GM23248 (cell line): ENCODE data around the gene EFHC1. TPM values are rescaled to one million over a fixed set of nuclear protein-coding genes. Genes with fewer than 3 reads are reported as not detected.

Source experiments
- DNase-seq: peaks from one replicate; pipeline ENCODE4 v3.0.0-alpha.2; 2015
- H2AFZ ChIP-seq: fragments of 200-600 bp; sonication (generic); 2 replicates; pipeline ENCODE4 v1.6.1; 2016; ENCODE audit warnings: antibody characterized with exemption
- H3F3A ChIP-seq: fragments of 200-600 bp; sonication (generic); 2 replicates; pipeline ENCODE4 v1.6.1; 2016; ENCODE audit warnings: mild to moderate bottlenecking, antibody characterized with exemption, mixed run types; ENCODE audit not compliant: insufficient read depth
- H3K27ac ChIP-seq: fragments of 200-600 bp; sonication (generic); 2 replicates; pipeline ENCODE4 v1.5.1; 2016; ENCODE audit warnings: mild to moderate bottlenecking
- H3K27me3 ChIP-seq: fragments of 200-600 bp; sonication (generic); replicated peaks from 2 replicates; pipeline ENCODE4 v1.6.1; 2016; ENCODE audit warnings: mild to moderate bottlenecking; ENCODE audit not compliant: insufficient read depth
- H3K36me3 ChIP-seq: fragments of 200-600 bp; sonication (generic); 2 replicates; pipeline ENCODE4 v1.6.1; 2016; ENCODE audit warnings: low read depth, mild to moderate bottlenecking
- H3K4me1 ChIP-seq: fragments of 200-600 bp; sonication (generic); 2 replicates; pipeline ENCODE4 v1.6.1; 2016; ENCODE audit warnings: mild to moderate bottlenecking; ENCODE audit not compliant: insufficient read depth
- H3K4me2 ChIP-seq: fragments of 200-600 bp; sonication (generic); one replicate; pipeline ENCODE4 v1.6.1; 2016; ENCODE audit warnings: mild to moderate bottlenecking; ENCODE audit not compliant: unreplicated experiment
- H3K4me3 ChIP-seq: fragments of 200-600 bp; sonication (generic); 2 replicates; pipeline ENCODE4 v1.5.1; 2016; ENCODE audit warnings: mild to moderate bottlenecking
- H3K79me2 ChIP-seq: fragments of 200-600 bp; sonication (generic); 2 replicates; pipeline ENCODE4 v1.6.1; 2016; ENCODE audit warnings: mild to moderate bottlenecking; ENCODE audit not compliant: insufficient read depth
- H3K9ac ChIP-seq: fragments of 200-600 bp; sonication (generic); 2 replicates; pipeline ENCODE4 v1.6.1; 2016; ENCODE audit warnings: mild to moderate bottlenecking
- H3K9me2 ChIP-seq: fragments of 200-600 bp; sonication (generic); 2 replicates; pipeline ENCODE4 v1.6.1; 2016; ENCODE audit warnings: mixed run types, mild to moderate bottlenecking, moderate library complexity; ENCODE audit not compliant: insufficient read depth
- H3K9me3 ChIP-seq: fragments of 200-600 bp; sonication (generic); one replicate; pipeline ENCODE4 v1.6.1; 2017; ENCODE audit warnings: low read depth
- H4K20me1 ChIP-seq: fragments of 200-600 bp; sonication (generic); 2 replicates; pipeline ENCODE4 v1.6.0; 2016; ENCODE audit not compliant: insufficient read depth
- EZH2 ChIP-seq: fragments of 200-600 bp; sonication (generic); IDR thresholded peaks from 2 replicates; pipeline ENCODE4 v1.6.1; 2018; ENCODE audit warnings: antibody characterized with exemption, mild to moderate bottlenecking; ENCODE audit not compliant: insufficient read depth, poor library complexity, severe bottlenecking
- EZH2phosphoT487 ChIP-seq: fragments of 200-600 bp; sonication (generic); IDR thresholded peaks from 2 replicates; pipeline ENCODE4 v1.6.1; 2018; ENCODE audit warnings: antibody characterized with exemption, moderate library complexity, mild to moderate bottlenecking, low read depth; ENCODE audit not compliant: insufficient read depth
- WGBS, 2 experiments: methylation state at CpG; one replicate each; pipeline ENCODE4 v1.1.6; 2015 to 2017; ENCODE audit warnings: low lambda C conversion rate in 2 of 2, low coverage in 1 of 2; ENCODE audit errors: missing lambda C conversion rate in 2 of 2; 5-methylcytosine and 5-hydroxymethylcytosine counted together
- in situ Hi-C: fragments of 300-500 bp; cut with MboI; formaldehyde crosslinking; loops from 2 replicates; pipeline ENCODE4 v1.15.0; 2020
- polyA plus RNA-seq: library from polyadenylated mRNA; unstranded; fragments of >200 nt; fragmentation: Nextera tagmentation; extraction: Ambion mirVana; gene quantifications from 2 replicates; pipeline ENCODE4 v1.2.1, GENCODE V29; 2016
- total RNA-seq: library from RNA; depleted of rRNA; stranded (reverse); fragments of >200 nt; shearing (Covaris generic); gene quantifications from 2 replicates; pipeline ENCODE4 v1.2.3, GENCODE V29; 2014

The EFHC1 gene
- total and polyA plus RNA-seq, 2 experiments from 2014 or later: 29.7 to 36.1 TPM

DNA sequence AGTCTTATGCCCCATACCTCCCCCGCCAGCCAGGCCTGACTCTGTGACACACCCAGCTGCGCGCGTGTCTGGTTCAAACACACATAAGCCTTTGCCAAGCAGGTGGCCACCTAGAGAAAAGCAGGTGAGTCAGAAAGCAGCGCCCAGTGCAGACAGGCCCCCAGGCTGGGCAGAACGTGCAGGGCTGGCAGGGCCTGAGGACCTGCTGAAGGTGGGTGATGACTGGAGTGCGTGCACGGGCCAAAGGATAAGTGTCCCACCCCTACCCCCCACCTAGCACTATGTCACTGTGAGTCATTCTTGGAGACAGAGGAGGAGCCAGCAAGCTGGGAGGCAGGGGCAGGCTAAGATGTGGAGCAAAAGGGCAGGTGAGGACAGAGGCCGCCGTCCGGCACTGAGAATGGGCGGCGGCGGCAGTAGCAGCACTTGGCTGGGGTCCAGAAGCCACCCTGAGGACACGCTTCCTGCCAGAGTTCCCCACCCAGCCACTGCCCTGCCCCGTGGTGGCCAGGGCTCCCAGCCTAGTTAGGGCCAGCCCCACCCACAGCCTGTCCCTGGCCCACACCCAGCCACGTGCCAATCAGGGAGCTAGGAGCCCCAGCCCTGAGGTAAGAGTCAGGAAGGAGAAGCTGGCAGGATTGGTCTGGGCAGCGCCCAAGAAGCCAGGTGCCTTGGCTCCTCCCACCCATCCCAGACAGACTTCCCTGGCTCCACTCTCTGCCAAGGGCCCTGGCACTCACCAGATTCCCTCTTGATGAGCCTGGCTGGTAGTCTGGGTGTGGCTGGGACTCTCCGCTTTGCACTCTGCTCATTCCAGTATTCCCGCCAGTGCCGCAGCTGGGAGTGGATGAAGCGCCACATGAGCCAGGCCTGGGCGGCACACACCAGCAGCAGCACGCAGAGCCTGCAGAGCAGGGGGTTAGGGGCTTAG, 84.0 kb downstream of the EFHC1 start:
- Histone ChIP-seq H3F3A (peaks cover 93% of the 10 kb centered on the region), H3K27ac (peak overlapping the region; percentile 98), H3K4me1 (peaks cover 63% of the 10 kb centered on the region), H3K9me2 (no peaks in the 10 kb centered on the region), H3K4me2 (peak overlapping the region; percentile 35), H3K36me3 (peaks cover 67% of the 10 kb centered on the region), H3K79me2 (peaks cover 55% of the 10 kb centered on the region), H2AFZ (no peak overlapping the region), H3K9me3 (no peaks in the 10 kb centered on the region), H3K9ac (peak overlapping the region; percentile 71), H4K20me1 (no peaks in the 10 kb centered on the region), H3K4me3 (no peak overlapping the region), H3K27me3 (no peaks in the 10 kb centered on the region)
- TF ChIP-seq EZH2 (no peak), EZH2phosphoT487 (no peak)
- peak; percentile 97 for DNase-seq
- 8 to 9% methylated on average over 23 of the region's 24 CpGs for WGBS, 2 experiments
- in situ Hi-C loops: no loop called here

GRCh38 chr6:52504782-52505136, 84.6 kb downstream of the EFHC1 start:
- peak overlapping the region; percentile 0 for H3K4me2 ChIP-seq
- H3K4me1 ChIP-seq: peaks cover 64% of the 10 kb centered on the region
- no peaks in the 10 kb centered on the region for H4K20me1 ChIP-seq
- peaks cover 72% of the 10 kb centered on the region for H3K36me3 ChIP-seq
- no peak for TF ChIP-seq EZH2
- no peak for TF ChIP-seq EZH2phosphoT487
- H3F3A ChIP-seq: peaks cover 93% of the 10 kb centered on the region
- no peaks in the 10 kb centered on the region for H3K9me3 ChIP-seq
- H3K27ac ChIP-seq: peak overlapping the region; percentile 98
- no peak overlapping the region for H2AFZ ChIP-seq
- no peaks in the 10 kb centered on the region for H3K9me2 ChIP-seq
- DNase-seq: no peak
- H3K9ac ChIP-seq: peak overlapping the region; percentile 71
- in situ Hi-C loops: no loop called here
- H3K4me3 ChIP-seq: no peak overlapping the region
- WGBS, 2 experiments: 39 to 44% methylated on average over 10 of the region's 10 CpGs
- peaks cover 48% of the 10 kb centered on the region for H3K79me2 ChIP-seq
- no peaks in the 10 kb centered on the region for H3K27me3 ChIP-seq

DNA sequence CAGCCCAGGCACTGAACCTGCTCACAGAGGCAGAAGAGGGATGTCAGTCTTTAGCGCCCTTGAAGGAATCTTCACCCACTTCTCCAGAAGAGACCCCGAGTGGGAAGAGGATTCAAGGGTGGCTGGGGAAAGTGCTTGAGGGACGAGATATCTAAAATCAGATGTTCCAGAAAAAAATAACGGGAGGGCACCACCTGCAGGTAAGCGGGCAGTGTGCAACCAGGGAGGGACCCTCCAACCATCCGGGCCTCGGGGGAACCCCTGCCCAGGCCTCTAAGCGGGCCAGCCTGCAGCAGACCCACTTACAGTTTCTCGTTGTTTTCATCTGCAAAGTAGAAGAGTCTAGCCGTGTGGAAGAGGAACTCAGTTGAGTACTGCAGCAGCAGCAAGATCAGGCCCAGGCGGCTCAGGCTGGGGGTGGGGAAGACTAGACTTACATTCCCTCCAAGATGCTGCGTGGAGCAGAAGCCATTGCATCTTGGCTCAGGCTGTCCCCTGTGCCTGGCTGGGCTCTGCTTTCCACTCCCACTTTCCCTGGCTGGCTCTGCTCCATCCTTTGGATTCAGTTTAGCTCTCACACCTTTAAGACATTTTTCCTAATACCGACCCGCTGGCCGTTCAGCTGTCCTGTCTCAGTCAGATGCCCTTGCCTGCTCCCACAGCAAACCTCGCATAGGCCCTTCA, 85.7 kb downstream of the EFHC1 start:
- Histone ChIP-seq H3K36me3 (peaks cover 69% of the 10 kb centered on the region), H3K27ac (peak overlapping the region; percentile 98), H3K9me3 (no peaks in the 10 kb centered on the region), H3F3A (peaks cover 93% of the 10 kb centered on the region), H3K79me2 (peaks cover 46% of the 10 kb centered on the region), H2AFZ (no peak overlapping the region), H3K9ac (no peak overlapping the region), H3K4me1 (peaks cover 71% of the 10 kb centered on the region), H3K27me3 (no peaks in the 10 kb centered on the region), H3K9me2 (no peaks in the 10 kb centered on the region), H3K4me2 (no peak overlapping the region), H4K20me1 (no peaks in the 10 kb centered on the region), H3K4me3 (no peak overlapping the region)
- WGBS, 2 experiments: 73 to 76% methylated on average over 16 of the region's 16 CpGs
- DNase-seq: no peak
- in situ Hi-C loops: no loop called here
- TF ChIP-seq EZH2 (no peak), EZH2phosphoT487 (no peak)

DNA sequence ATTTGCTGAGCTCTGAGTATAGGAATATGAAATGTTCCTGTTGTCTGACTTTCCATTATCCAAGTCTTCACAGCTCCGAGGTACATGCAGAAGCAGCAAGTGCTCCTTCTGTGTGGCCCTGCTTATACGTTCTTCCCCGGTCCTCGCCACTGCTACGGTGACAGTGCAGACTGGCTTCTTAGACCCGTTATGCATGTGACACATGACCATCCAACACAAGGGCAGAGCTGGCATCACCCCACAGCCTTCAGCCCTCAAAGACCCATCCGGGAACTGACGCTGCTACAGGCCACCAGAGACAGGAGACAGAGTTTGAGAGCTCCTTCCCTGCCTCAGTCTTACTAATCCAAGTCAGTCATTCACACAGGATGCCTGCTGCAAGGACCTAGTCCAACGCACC, 86.3 kb downstream of the EFHC1 start:
- Histone ChIP-seq H4K20me1 (no peaks in the 10 kb centered on the region), H3K9ac (no peak overlapping the region), H3K36me3 (peaks cover 69% of the 10 kb centered on the region), H3K9me2 (no peaks in the 10 kb centered on the region), H3F3A (peaks cover 93% of the 10 kb centered on the region), H3K9me3 (no peaks in the 10 kb centered on the region), H3K4me1 (peaks cover 77% of the 10 kb centered on the region), H3K27ac (peak overlapping the region; percentile 98), H3K4me2 (no peak overlapping the region), H2AFZ (no peak overlapping the region), H3K4me3 (no peak overlapping the region), H3K27me3 (no peaks in the 10 kb centered on the region), H3K79me2 (peaks cover 44% of the 10 kb centered on the region)
- 65% methylated on average over 9 of the region's 9 CpGs for WGBS, 2 experiments
- in situ Hi-C loops: no loop called here
- no peak for TF ChIP-seq EZH2phosphoT487
- TF ChIP-seq EZH2: no peak
- DNase-seq: no peak
